Liver (tissue), 3 donors: ENCODE data around the gene GSTO2.
A peak's percentile ranks its signal among the peaks of the same experiment; 100 is the strongest.

Experiments
- FOXA1 ChIP-seq: IDR thresholded peaks from 2 replicates; pipeline ENCODE4 v1.6.1; 2016; ENCODE audit warnings: antibody characterized with exemption
- GABPA ChIP-seq, 2 donors: IDR thresholded peaks in 1 of 2; conservative IDR thresholded peaks in 1 of 2; 2 replicates each; pipeline ENCODE4 v1.6.1; 2016; ENCODE audit warnings: antibody characterized with exemption in 2 of 2, mild to moderate bottlenecking in 1 of 2, moderate library complexity in 1 of 2
- JUND ChIP-seq, 2 donors: IDR thresholded peaks; 2 replicates each; pipeline ENCODE4 v1.6.1; 2016; ENCODE audit warnings: antibody characterized with exemption in 2 of 2
- NR2F2 ChIP-seq: IDR thresholded peaks from 2 replicates; pipeline ENCODE4 v1.6.1; 2016; ENCODE audit warnings: antibody characterized with exemption
- RAD21 ChIP-seq, 2 donors: IDR thresholded peaks; 2 replicates each; pipeline ENCODE4 v1.6.1; 2016; ENCODE audit warnings: antibody characterized with exemption in 2 of 2, mild to moderate bottlenecking in 2 of 2
- RXRA ChIP-seq, 2 donors: IDR thresholded peaks; 2 replicates each; pipeline ENCODE4 v1.6.1; 2017 to 2018; ENCODE audit warnings: antibody characterized with exemption in 2 of 2, mild to moderate bottlenecking in 1 of 2
- SP1 ChIP-seq: IDR thresholded peaks from 2 replicates; pipeline ENCODE4 v1.6.1; 2018; ENCODE audit warnings: antibody characterized with exemption, mild to moderate bottlenecking
- TAF1 ChIP-seq: conservative IDR thresholded peaks from 2 replicates; pipeline ENCODE4 v1.6.1; 2016; ENCODE audit warnings: antibody characterized with exemption, mild to moderate bottlenecking
- YY1 ChIP-seq: IDR thresholded peaks from 2 replicates; pipeline ENCODE4 v1.6.1; 2016; ENCODE audit warnings: antibody characterized with exemption, mild to moderate bottlenecking
- TF ChIP-seq, protein P1 (sequence below): fragments of 150-350 bp; IDR thresholded peaks from 2 replicates; pipeline ENCODE4 v1.5.1; 2017; ENCODE audit warnings: improper control_type of control experiment, low read depth, low read length; ENCODE audit not compliant: missing input control
- TF ChIP-seq, protein P2 (sequence below): IDR thresholded peaks from 2 replicates; pipeline ENCODE4 v1.6.1; 2016; ENCODE audit warnings: antibody characterized with exemption
- TF ChIP-seq, protein P3 (sequence below): IDR thresholded peaks from 2 replicates; pipeline ENCODE4 v1.6.1; 2016; ENCODE audit warnings: antibody characterized with exemption, mild to moderate bottlenecking
- TF ChIP-seq, protein P4 (sequence below): IDR thresholded peaks from 2 replicates; pipeline ENCODE4 v1.6.1; 2016; ENCODE audit warnings: antibody characterized with exemption
- TF ChIP-seq, protein P5 (sequence below): IDR thresholded peaks from 2 replicates; pipeline ENCODE4 v1.6.1; 2016; ENCODE audit warnings: antibody characterized with exemption
- donor health status: healthy.
- donor health status: healthy.

DNA sequence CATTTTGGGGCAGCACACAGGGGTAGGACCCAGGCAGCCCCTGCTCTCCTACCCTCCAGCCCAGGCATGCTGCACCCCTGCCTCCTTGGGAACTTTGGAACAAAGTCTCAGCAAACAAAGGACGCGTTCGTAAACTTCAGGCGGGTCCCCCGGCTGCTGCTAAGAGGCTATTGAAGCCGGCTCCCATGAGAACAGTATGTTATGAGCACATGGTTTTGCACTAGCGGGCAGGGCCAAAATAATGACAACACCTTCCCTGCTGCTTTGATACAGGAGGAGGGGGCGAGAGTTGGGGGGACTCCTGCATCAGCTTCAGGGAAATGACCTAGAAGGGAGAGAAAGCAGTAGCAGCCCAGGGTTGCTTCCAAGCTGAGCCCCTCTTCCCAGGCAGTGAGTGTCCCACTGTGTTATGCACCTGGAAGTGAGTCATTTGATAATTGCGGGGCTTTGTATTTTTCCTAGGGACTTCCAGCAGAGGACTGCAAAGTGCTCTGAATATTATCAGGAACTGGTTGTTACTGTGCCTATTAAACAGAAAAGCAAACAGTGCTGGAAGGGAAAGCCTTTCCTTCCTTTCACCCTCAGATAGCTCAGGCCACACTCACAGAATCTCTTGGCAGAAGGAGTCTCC is 62.3 kb downstream of the GSTO2 start:
- TF ChIP-seq, protein P1, sequence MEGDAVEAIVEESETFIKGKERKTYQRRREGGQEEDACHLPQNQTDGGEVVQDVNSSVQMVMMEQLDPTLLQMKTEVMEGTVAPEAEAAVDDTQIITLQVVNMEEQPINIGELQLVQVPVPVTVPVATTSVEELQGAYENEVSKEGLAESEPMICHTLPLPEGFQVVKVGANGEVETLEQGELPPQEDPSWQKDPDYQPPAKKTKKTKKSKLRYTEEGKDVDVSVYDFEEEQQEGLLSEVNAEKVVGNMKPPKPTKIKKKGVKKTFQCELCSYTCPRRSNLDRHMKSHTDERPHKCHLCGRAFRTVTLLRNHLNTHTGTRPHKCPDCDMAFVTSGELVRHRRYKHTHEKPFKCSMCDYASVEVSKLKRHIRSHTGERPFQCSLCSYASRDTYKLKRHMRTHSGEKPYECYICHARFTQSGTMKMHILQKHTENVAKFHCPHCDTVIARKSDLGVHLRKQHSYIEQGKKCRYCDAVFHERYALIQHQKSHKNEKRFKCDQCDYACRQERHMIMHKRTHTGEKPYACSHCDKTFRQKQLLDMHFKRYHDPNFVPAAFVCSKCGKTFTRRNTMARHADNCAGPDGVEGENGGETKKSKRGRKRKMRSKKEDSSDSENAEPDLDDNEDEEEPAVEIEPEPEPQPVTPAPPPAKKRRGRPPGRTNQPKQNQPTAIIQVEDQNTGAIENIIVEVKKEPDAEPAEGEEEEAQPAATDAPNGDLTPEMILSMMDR, result no peak
- TF ChIP-seq, protein P2, sequence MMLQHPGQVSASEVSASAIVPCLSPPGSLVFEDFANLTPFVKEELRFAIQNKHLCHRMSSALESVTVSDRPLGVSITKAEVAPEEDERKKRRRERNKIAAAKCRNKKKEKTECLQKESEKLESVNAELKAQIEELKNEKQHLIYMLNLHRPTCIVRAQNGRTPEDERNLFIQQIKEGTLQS, result no peak
- TF ChIP-seq FOXA1 (no peak), TAF1 (no peak), JUND (IDR thresholded peaks at IDR 0.05) (peak; percentile 17 to 18), YY1 (no peak), SP1 (no peak), RXRA (IDR thresholded peaks at IDR 0.05) (no peak), NR2F2 (peak; percentile 60), RAD21 (IDR thresholded peaks at IDR 0.05) (no peak), GABPA (IDR thresholded peaks at IDR 0.05 in 1 of 2, conservative IDR thresholded peaks at IDR 0.05 in 1 of 2) (no peak)
- TF ChIP-seq, protein P3, sequence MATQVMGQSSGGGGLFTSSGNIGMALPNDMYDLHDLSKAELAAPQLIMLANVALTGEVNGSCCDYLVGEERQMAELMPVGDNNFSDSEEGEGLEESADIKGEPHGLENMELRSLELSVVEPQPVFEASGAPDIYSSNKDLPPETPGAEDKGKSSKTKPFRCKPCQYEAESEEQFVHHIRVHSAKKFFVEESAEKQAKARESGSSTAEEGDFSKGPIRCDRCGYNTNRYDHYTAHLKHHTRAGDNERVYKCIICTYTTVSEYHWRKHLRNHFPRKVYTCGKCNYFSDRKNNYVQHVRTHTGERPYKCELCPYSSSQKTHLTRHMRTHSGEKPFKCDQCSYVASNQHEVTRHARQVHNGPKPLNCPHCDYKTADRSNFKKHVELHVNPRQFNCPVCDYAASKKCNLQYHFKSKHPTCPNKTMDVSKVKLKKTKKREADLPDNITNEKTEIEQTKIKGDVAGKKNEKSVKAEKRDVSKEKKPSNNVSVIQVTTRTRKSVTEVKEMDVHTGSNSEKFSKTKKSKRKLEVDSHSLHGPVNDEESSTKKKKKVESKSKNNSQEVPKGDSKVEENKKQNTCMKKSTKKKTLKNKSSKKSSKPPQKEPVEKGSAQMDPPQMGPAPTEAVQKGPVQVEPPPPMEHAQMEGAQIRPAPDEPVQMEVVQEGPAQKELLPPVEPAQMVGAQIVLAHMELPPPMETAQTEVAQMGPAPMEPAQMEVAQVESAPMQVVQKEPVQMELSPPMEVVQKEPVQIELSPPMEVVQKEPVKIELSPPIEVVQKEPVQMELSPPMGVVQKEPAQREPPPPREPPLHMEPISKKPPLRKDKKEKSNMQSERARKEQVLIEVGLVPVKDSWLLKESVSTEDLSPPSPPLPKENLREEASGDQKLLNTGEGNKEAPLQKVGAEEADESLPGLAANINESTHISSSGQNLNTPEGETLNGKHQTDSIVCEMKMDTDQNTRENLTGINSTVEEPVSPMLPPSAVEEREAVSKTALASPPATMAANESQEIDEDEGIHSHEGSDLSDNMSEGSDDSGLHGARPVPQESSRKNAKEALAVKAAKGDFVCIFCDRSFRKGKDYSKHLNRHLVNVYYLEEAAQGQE, result peak; percentile 33
- TF ChIP-seq, protein P4, sequence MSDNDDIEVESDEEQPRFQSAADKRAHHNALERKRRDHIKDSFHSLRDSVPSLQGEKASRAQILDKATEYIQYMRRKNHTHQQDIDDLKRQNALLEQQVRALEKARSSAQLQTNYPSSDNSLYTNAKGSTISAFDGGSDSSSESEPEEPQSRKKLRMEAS, result no peak
- TF ChIP-seq, protein P5, sequence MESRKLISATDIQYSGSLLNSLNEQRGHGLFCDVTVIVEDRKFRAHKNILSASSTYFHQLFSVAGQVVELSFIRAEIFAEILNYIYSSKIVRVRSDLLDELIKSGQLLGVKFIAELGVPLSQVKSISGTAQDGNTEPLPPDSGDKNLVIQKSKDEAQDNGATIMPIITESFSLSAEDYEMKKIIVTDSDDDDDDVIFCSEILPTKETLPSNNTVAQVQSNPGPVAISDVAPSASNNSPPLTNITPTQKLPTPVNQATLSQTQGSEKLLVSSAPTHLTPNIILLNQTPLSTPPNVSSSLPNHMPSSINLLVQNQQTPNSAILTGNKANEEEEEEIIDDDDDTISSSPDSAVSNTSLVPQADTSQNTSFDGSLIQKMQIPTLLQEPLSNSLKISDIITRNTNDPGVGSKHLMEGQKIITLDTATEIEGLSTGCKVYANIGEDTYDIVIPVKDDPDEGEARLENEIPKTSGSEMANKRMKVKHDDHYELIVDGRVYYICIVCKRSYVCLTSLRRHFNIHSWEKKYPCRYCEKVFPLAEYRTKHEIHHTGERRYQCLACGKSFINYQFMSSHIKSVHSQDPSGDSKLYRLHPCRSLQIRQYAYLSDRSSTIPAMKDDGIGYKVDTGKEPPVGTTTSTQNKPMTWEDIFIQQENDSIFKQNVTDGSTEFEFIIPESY, result no peak
